C4-2B (cell line): Measurements from ENCODE around the gene TMCO4.

ENCODE experiments used
- ZFX ChIP-seq: fragments of 450-650 bp; IDR thresholded peaks from 2 replicates; pipeline ENCODE4 v1.6.1; 2017
- TF ChIP-seq, protein P1 (sequence below): fragments of 450-650 bp; conservative IDR thresholded peaks from 2 replicates; pipeline ENCODE4 v1.5.1; 2017; ENCODE audit warnings: mild to moderate bottlenecking

DNA sequence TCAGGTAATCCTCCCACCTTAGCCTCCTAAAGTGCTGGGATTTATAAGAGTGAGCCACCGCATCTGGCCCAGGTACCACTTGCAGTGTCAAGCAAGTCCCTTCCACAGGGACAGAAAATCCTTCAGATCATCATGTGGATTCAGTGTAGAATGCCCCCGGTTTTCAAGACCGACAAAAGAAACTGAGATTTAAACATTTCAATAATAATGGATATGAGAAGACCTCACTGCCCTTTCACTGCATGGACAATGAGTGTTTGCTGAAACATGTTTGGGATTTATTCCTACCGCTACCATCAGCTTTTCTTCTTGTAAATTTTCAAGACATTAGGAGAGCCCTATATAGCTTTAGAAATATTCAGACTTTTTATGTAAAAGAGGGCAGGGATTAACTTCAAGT lies 93.6 kb downstream of the TMCO4 start:
- TF ChIP-seq, protein P1, sequence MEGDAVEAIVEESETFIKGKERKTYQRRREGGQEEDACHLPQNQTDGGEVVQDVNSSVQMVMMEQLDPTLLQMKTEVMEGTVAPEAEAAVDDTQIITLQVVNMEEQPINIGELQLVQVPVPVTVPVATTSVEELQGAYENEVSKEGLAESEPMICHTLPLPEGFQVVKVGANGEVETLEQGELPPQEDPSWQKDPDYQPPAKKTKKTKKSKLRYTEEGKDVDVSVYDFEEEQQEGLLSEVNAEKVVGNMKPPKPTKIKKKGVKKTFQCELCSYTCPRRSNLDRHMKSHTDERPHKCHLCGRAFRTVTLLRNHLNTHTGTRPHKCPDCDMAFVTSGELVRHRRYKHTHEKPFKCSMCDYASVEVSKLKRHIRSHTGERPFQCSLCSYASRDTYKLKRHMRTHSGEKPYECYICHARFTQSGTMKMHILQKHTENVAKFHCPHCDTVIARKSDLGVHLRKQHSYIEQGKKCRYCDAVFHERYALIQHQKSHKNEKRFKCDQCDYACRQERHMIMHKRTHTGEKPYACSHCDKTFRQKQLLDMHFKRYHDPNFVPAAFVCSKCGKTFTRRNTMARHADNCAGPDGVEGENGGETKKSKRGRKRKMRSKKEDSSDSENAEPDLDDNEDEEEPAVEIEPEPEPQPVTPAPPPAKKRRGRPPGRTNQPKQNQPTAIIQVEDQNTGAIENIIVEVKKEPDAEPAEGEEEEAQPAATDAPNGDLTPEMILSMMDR: no peak
- no peak for TF ChIP-seq ZFX
